GM12801 (cell line): ENCODE results near the gene NEXMIF.

Source experiments
- TF ChIP-seq, protein P1 (sequence below): IDR thresholded peaks from one replicate; pipeline ENCODE4 v1.5.1; 2011; ENCODE audit warnings: control low read depth; ENCODE audit not compliant: insufficient read length; ENCODE audit errors: extremely low read depth

Gene NEXMIF

DNA sequence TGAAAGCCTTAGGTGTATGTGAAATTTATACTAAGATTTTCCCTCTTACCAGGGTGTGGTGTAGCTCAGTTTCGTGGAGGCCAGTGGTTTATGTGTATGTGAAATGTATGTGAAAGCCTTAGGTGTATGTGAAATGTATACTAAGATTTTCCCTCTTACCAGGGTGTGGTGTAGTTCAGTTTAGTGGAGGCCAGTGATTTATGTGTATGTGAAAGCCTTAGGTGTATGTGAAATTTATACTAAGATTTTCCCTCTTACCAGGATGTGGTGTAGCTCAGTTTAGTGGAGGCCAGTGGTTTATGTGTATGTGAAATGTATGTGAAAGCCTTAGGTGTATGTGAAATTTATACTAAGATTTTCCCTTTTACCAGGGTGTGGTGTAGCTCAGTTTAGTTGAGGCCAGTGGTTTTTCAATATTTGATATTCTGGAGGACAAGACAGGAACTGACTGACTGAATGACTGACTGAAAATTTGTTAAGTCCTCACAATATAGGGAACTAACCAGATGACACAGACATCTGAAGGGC, 143.7 kb downstream of the NEXMIF start:
- TF ChIP-seq, protein P1, sequence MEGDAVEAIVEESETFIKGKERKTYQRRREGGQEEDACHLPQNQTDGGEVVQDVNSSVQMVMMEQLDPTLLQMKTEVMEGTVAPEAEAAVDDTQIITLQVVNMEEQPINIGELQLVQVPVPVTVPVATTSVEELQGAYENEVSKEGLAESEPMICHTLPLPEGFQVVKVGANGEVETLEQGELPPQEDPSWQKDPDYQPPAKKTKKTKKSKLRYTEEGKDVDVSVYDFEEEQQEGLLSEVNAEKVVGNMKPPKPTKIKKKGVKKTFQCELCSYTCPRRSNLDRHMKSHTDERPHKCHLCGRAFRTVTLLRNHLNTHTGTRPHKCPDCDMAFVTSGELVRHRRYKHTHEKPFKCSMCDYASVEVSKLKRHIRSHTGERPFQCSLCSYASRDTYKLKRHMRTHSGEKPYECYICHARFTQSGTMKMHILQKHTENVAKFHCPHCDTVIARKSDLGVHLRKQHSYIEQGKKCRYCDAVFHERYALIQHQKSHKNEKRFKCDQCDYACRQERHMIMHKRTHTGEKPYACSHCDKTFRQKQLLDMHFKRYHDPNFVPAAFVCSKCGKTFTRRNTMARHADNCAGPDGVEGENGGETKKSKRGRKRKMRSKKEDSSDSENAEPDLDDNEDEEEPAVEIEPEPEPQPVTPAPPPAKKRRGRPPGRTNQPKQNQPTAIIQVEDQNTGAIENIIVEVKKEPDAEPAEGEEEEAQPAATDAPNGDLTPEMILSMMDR = no peak

GRCh38 chrX:74779175-74779574, 146.1 kb downstream of the NEXMIF start:
- TF ChIP-seq, protein P1 = no peak

DNA sequence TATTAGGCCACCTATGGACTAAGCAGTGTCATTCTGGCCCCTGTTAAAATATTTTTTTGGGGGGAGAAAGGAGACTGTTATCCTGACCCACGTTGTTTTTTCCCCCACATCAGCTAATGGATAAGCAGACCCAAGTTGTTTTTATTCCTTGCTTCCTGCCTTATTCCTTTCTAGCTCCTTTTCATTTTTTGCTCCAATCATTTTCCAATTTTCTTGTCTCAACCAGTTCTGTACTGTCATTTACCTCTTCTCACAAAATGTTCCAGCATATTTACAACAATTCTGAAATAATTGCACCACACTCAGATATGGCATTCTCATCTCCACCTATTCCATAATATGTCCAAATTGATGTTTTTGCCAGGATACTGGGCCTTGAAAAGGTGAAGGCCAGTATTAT, 150.3 kb downstream of the NEXMIF start:
- TF ChIP-seq, protein P1 = no peak

- TF ChIP-seq, protein P1 = no peak
Measured at GRCh38 chrX:74736450-74736849, 188.8 kb downstream of the NEXMIF start.

DNA sequence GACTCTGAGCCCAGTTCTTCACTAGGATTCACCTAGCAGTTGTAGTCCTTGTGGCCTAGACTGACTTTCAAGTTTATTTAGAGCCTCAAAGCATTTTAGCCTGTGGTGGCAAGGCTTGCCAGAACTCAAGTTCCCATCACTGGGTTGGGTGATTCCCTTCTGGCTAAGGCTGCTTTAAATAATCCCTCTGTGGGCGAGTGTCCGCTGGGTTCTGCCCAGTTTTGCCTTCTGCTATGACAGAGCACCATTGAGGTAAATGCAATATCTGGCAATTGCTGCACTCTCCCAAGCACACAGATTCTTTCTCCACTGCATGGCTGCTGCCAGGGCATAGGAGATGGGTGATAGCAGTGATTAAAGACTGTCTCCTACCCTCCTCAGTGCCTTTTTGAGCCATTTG, 220.0 kb downstream of the NEXMIF start:
- TF ChIP-seq, protein P1 = no peak

DNA sequence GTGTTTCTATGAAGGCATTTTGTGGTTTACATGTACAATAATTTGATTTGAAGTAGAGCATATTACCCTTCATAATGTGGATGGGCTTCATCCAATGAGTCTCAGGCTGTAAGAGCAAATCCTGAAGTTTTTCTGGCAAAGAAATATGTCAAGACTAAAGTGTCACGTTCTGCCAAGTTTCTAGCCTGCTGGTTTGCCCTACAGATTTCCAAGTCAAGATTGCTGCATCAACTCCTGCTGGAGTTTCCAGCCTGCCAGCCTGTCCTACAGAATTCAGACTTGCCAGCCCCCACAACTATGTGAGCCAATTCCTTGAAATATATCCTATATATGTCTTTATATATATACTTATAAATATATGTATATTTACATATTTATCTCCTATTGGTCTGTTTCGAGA, 240.8 kb downstream of the NEXMIF start:
- TF ChIP-seq, protein P1 = no peak
